HepG2 (cell line): ENCODE measurements around the gene YWHAH. TPM values are rescaled to one million over a fixed set of nuclear protein-coding genes. Genes with fewer than 3 reads are reported as not detected.

Source experiments
- ARHGAP35 ChIP-seq: sonication (generic); formaldehyde crosslinking; IDR thresholded peaks from 2 replicates; pipeline ENCODE4 v1.9.0; 2022; ENCODE audit warnings: mild to moderate bottlenecking, inconsistent platforms, moderate library complexity, missing genetic modification reagents, borderline replicate concordance
- GATA4 ChIP-seq: sonication (generic); IDR thresholded peaks from 2 replicates; pipeline ENCODE4 v1.6.1; 2016; ENCODE audit warnings: antibody characterized with exemption, low read depth, borderline replicate concordance
- GATAD2A ChIP-seq: IDR thresholded peaks from 2 replicates; pipeline ENCODE4 v1.6.1; 2016
- HNF4A ChIP-seq: sonication (generic); formaldehyde crosslinking; IDR thresholded peaks from 2 replicates; pipeline ENCODE4 v1.4.0; 2020; ENCODE audit warnings: missing genetic modification reagents
- HNF4G ChIP-seq, 2 experiments: sonication (generic) in 1 of 2; formaldehyde crosslinking in 1 of 2; IDR thresholded peaks; 2 replicates each; pipeline versions ENCODE4 v1.4.0 to v1.6.1; 2011 to 2020; ENCODE audit warnings: borderline replicate concordance in 2 of 2, low read depth in 2 of 2, mild to moderate bottlenecking in 2 of 2, low read length in 1 of 2, missing genetic modification reagents in 1 of 2, moderate library complexity in 1 of 2
- KMT2B ChIP-seq: IDR thresholded peaks from 2 replicates; pipeline ENCODE4 v1.6.1; 2016; ENCODE audit warnings: missing genetic modification reagents, missing compliant biosample characterization
- MXI1 ChIP-seq: IDR thresholded peaks from 3 replicates; pipeline ENCODE4 v1.6.1; 2012; ENCODE audit warnings: low read depth, low read length, inconsistent platforms, borderline replicate concordance
- MYC ChIP-seq: sonication (generic); formaldehyde crosslinking; IDR thresholded peaks from 2 replicates; pipeline ENCODE4 v1.9.0; 2021; ENCODE audit warnings: missing genetic modification reagents, borderline replicate concordance
- NR2C2 ChIP-seq: sonication (generic); formaldehyde crosslinking; IDR thresholded peaks from 2 replicates; pipeline ENCODE4 v1.4.0; 2020; ENCODE audit warnings: missing genetic modification reagents, mild to moderate bottlenecking, moderate library complexity, borderline replicate concordance
- SIX4 ChIP-seq: sonication (generic); formaldehyde crosslinking; IDR thresholded peaks from 2 replicates; pipeline ENCODE4 v1.4.0; 2020; ENCODE audit warnings: missing genetic modification reagents
- SNAPC2 ChIP-seq: sonication (generic); formaldehyde crosslinking; IDR thresholded peaks from 2 replicates; pipeline ENCODE4 v1.8.1; 2022; ENCODE audit warnings: mild to moderate bottlenecking, missing genetic modification reagents
- TARDBP ChIP-seq: sonication (generic); formaldehyde crosslinking; IDR thresholded peaks from 2 replicates; pipeline ENCODE4 v1.8.0; 2022; ENCODE audit warnings: mild to moderate bottlenecking, missing genetic modification reagents
- TFE3 ChIP-seq: IDR thresholded peaks from 2 replicates; pipeline ENCODE4 v1.6.1; 2016
- TGIF2 ChIP-seq: IDR thresholded peaks from 2 replicates; pipeline ENCODE4 v1.6.1; 2016; ENCODE audit warnings: control low read depth, missing compliant biosample characterization
- ZBTB25 ChIP-seq: IDR thresholded peaks from 2 replicates; pipeline ENCODE4 v1.6.1; 2018; ENCODE audit warnings: missing genetic modification reagents
- ZBTB38 ChIP-seq: sonication (generic); formaldehyde crosslinking; IDR thresholded peaks from 2 replicates; pipeline ENCODE4 v1.5.1; 2020; ENCODE audit warnings: mild to moderate bottlenecking, missing genetic modification reagents
- ZBTB42 ChIP-seq: sonication (generic); formaldehyde crosslinking; IDR thresholded peaks from 2 replicates; pipeline ENCODE4 v1.5.0; 2020; ENCODE audit warnings: mild to moderate bottlenecking, missing genetic modification reagents
- ZNF251 ChIP-seq: sonication (generic); formaldehyde crosslinking; IDR thresholded peaks from 2 replicates; pipeline ENCODE4 v1.9.0; 2021; ENCODE audit warnings: mild to moderate bottlenecking, missing genetic modification reagents
- ZNF292 ChIP-seq: sonication (generic); formaldehyde crosslinking; IDR thresholded peaks from 2 replicates; pipeline ENCODE4 v1.8.1; 2022; ENCODE audit warnings: mild to moderate bottlenecking, low read depth, missing genetic modification reagents, borderline replicate concordance
- ZNF317 ChIP-seq: sonication (generic); formaldehyde crosslinking; IDR thresholded peaks from 2 replicates; pipeline ENCODE4 v1.5.0; 2020; ENCODE audit warnings: mild to moderate bottlenecking, missing genetic modification reagents
- ZSCAN30 ChIP-seq: sonication (generic); formaldehyde crosslinking; IDR thresholded peaks from 2 replicates; pipeline ENCODE4 v1.5.0; 2020; ENCODE audit warnings: mild to moderate bottlenecking, missing genetic modification reagents
- polyA plus RNA-seq, 8 experiments: library from polyadenylated mRNA; depleted of rRNA in 3 of 8; stranded (reverse) in 7 of 8; unstranded in 1 of 8; fragments of >200 nt; fragmentation: Illumina TruSeq in 4 of 8; extraction: Trizol in 4 of 8; gene quantifications; 2 replicates each; pipeline versions ENCODE4 v1.2.1 to v1.2.3, GENCODE V29; 2011 to 2016; ENCODE audit warnings: low read depth in 4 of 8, missing spikeins in 1 of 8, mixed read lengths in 1 of 8; ENCODE audit not compliant: insufficient read depth in 1 of 8
- total RNA-seq, 5 experiments: library from RNA; depleted of rRNA; stranded (reverse); fragments of >200 nt; fragmentation: Illumina TruSeq; extraction: Trizol; gene quantifications; 2 replicates each; pipeline ENCODE4 v1.2.3, GENCODE V29; 2016; ENCODE audit warnings: low read depth in 1 of 5
- TF ChIP-seq, protein P1 (sequence below): sonication (generic); formaldehyde crosslinking; IDR thresholded peaks from 2 replicates; pipeline ENCODE4 v1.4.0; 2020; ENCODE audit warnings: mild to moderate bottlenecking, missing genetic modification reagents, borderline replicate concordance

YWHAH gene
- total and polyA plus RNA-seq, 2 of the 13 experiments (the other 11 are each of a cell fraction or from before 2014, with no cell fraction given), result 35.6 to 92.7 TPM

DNA sequence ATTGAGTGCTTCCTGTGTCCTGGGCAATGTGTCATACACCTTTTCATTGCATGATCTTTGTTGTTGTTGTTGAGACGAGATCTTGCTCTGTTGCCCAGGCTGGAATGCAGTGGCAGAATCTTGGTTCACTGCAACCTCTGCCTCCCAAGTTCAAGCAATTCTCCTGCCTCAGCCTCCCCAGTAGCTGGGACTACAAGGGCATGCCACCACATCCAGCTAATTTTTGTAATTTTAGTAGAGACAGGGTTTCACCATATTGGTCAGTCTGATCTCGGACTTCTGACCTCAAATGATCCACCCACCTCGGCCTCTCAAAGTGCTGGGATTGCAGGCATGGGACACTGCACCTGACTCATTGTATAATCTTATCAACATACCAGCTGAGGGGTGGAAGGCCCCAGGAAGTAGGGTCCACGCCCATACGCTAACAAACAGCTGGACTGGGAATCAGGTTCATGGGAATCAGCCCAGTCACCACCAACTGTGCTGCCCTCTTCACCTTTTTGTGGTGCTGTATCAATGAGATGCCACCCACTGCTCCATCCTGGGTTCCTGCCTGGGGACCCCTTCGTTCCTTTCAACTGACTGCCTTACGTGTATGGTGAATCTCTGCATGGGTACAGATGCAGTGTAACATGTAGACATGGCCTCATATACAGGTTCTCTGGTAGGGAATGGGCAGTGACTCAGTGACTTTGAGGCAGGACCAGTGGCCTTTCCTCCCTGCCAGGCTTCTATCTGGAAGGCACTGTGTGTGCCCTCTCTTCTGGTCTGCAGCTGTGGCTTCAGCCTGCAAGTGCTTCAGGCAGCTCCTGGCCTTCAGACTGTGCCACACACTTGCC lies 32.5 kb upstream of the YWHAH start (continued):
- TF ChIP-seq ZBTB25 (CRISPR knock-in tag), result peak; percentile 61; the same call in 1 of the 2 replicates
- TF ChIP-seq HNF4G (IDR thresholded peaks at IDR 0.05; ENCODE audit: borderline replicate concordance, low read depth, low read length), result no peak
- TF ChIP-seq HNF4G (CRISPR knock-in tag; IDR thresholded peaks at IDR 0.05; ENCODE audit: borderline replicate concordance, low read depth), result peak; percentile 51; the same call in 1 of the 2 replicates
- TF ChIP-seq GATAD2A, result peak; percentile 64
- TF ChIP-seq ZNF251 (CRISPR knock-in tag), result no peak
- peak; percentile 49; the same call in 1 of the 3 replicates for TF ChIP-seq MXI1
- no peak for TF ChIP-seq ZSCAN30 (CRISPR knock-in tag)
- TF ChIP-seq KMT2B, result no peak
- peak; percentile 93 for TF ChIP-seq TFE3 (CRISPR knock-in tag)
- peak; percentile 90; the same call in 1 of the 2 replicates for TF ChIP-seq ZBTB42 (CRISPR knock-in tag)
- peak; percentile 74 for TF ChIP-seq SIX4 (CRISPR knock-in tag)
- TF ChIP-seq SNAPC2 (CRISPR knock-in tag), result no peak
- peak; percentile 49; the same call in 1 of the 2 replicates for TF ChIP-seq TARDBP
- peak; percentile 86 for TF ChIP-seq HNF4A (CRISPR knock-in tag)
- TF ChIP-seq TGIF2 (CRISPR knock-in tag), result 0 out of 2 replicates have a peak, but pooled peaks have one; percentile 28
- TF ChIP-seq MYC (CRISPR knock-in tag), result peak; percentile 32; the same call in 1 of the 2 replicates
- TF ChIP-seq, protein P1, sequence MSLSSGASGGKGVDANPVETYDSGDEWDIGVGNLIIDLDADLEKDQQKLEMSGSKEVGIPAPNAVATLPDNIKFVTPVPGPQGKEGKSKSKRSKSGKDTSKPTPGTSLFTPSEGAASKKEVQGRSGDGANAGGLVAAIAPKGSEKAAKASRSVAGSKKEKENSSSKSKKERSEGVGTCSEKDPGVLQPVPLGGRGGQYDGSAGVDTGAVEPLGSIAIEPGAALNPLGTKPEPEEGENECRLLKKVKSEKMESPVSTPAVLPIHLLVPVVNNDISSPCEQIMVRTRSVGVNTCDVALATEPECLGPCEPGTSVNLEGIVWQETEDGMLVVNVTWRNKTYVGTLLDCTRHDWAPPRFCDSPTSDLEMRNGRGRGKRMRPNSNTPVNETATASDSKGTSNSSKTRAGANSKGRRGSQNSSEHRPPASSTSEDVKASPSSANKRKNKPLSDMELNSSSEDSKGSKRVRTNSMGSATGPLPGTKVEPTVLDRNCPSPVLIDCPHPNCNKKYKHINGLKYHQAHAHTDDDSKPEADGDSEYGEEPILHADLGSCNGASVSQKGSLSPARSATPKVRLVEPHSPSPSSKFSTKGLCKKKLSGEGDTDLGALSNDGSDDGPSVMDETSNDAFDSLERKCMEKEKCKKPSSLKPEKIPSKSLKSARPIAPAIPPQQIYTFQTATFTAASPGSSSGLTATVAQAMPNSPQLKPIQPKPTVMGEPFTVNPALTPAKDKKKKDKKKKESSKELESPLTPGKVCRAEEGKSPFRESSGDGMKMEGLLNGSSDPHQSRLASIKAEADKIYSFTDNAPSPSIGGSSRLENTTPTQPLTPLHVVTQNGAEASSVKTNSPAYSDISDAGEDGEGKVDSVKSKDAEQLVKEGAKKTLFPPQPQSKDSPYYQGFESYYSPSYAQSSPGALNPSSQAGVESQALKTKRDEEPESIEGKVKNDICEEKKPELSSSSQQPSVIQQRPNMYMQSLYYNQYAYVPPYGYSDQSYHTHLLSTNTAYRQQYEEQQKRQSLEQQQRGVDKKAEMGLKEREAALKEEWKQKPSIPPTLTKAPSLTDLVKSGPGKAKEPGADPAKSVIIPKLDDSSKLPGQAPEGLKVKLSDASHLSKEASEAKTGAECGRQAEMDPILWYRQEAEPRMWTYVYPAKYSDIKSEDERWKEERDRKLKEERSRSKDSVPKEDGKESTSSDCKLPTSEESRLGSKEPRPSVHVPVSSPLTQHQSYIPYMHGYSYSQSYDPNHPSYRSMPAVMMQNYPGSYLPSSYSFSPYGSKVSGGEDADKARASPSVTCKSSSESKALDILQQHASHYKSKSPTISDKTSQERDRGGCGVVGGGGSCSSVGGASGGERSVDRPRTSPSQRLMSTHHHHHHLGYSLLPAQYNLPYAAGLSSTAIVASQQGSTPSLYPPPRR (CRISPR knock-in tag), result peak; percentile 77
- peak; percentile 74; the same call in 1 of the 2 replicates for TF ChIP-seq GATA4
- peak; percentile 53; the same call in 1 of the 2 replicates for TF ChIP-seq NR2C2 (CRISPR knock-in tag)
- TF ChIP-seq ZBTB38 (CRISPR knock-in tag), result peak; percentile 58; the same call in 1 of the 2 replicates
- TF ChIP-seq ARHGAP35, result 0 out of 2 replicates have a peak, but pooled peaks have one; percentile 24
- peak; percentile 79 for TF ChIP-seq ZNF292
- 0 out of 2 replicates have a peak, but pooled peaks have one; percentile 34 for TF ChIP-seq ZNF317 (CRISPR knock-in tag)
